ENCODE measurements around the gene LRRC27. TPM values are rescaled to one million over a fixed set of nuclear protein-coding genes. Genes with fewer than 3 reads are reported as not detected.
"Not testable (repeated sequence)": the region's sequence is repeated elsewhere in the genome, so short reads cannot be mapped to it uniquely, and the experiment has no call there.

Gene LRRC27
- polyA plus RNA-seq = 14.5 TPM

GRCh38 chr10:132331601-132332432 lies at the start of gene LRRC27:
Gene LRRC27 (plus strand): TSS chr10:132332193. CDS start chr10:132333525, 1,332 bp downstream.
- Mint-ChIP-seq H3K4me1 (peaks cover 18 to 43% (median 22%) of the 10 kb centered on the region in 3 donors), H3K4me3 (peak within 1 kb of the TSS; percentile 93 to 99 (median 97)), H3K36me3 (peaks cover 6% of the 10 kb centered on the region), H3K27ac (peak within 1 kb of the TSS; percentile 98 to 100 (median 99)), H3K27me3 (no peaks in the 10 kb centered on the region), H3K9me3 (peaks cover 0 to 1% (median 0%) of the 10 kb centered on the region in 3 donors)

GRCh38 chr10:132282667-132283603 lies 49.1 kb upstream of the LRRC27 start:
- peaks cover 4% of the 10 kb centered on the region for H3K36me3 Mint-ChIP-seq
- H3K9me3 Mint-ChIP-seq = peaks cover 0 to 1% (median 1%) of the 10 kb centered on the region in 3 donors
- H3K27ac Mint-ChIP-seq = peak overlapping the region in 1 of 3 donors; percentile 91
- no peak overlapping the region for H3K4me3 Mint-ChIP-seq
- H3K27me3 Mint-ChIP-seq = peaks cover 3% of the 10 kb centered on the region
- peaks cover 0 to 3% (median 0%) of the 10 kb centered on the region in 3 donors for H3K4me1 Mint-ChIP-seq

- Mint-ChIP-seq H3K4me1 (peaks cover 0 to 3% (median 0%) of the 10 kb centered on the region in 3 donors), H3K36me3 (peaks cover 7% of the 10 kb centered on the region), H3K27me3 (peaks cover 3% of the 10 kb centered on the region), H3K27ac (no peak overlapping the region), H3K4me3 (no peak overlapping the region), H3K9me3 (peaks cover 0 to 5% (median 4%) of the 10 kb centered on the region in 3 donors)
Observed at GRCh38 chr10:132283604-132284382, 48.2 kb upstream of the LRRC27 start.

GRCh38 chr10:132289439-132289838 lies 42.6 kb upstream of the LRRC27 start:
- H3K27ac Mint-ChIP-seq = no peak overlapping the region

GRCh38 chr10:132290631-132291030 lies 41.4 kb upstream of the LRRC27 start:
- Mint-ChIP-seq H3K9me3 (peaks cover 2 to 7% (median 5%) of the 10 kb centered on the region in 3 donors), H3K4me1 (no peaks in the 10 kb centered on the region), H3K4me3 (no peak overlapping the region), H3K36me3 (peaks cover 4% of the 10 kb centered on the region), H3K27me3 (peaks cover 10% of the 10 kb centered on the region), H3K27ac (no peak overlapping the region)

More at GRCh38 chr10:132289439-132289838, 42.6 kb upstream of the LRRC27 start:
- peaks cover 2 to 7% (median 5%) of the 10 kb centered on the region in 3 donors for H3K9me3 Mint-ChIP-seq
- no peaks in the 10 kb centered on the region for H3K4me1 Mint-ChIP-seq
- H3K4me3 Mint-ChIP-seq = no peak overlapping the region
- peaks cover 6% of the 10 kb centered on the region for H3K27me3 Mint-ChIP-seq
- H3K36me3 Mint-ChIP-seq = peaks cover 4% of the 10 kb centered on the region

GRCh38 chr10:132291826-132292225 lies 40.2 kb upstream of the LRRC27 start:
- H3K9me3 Mint-ChIP-seq = peaks cover 2 to 5% (median 5%) of the 10 kb centered on the region in 3 donors
- H3K4me1 Mint-ChIP-seq = no peaks in the 10 kb centered on the region
- H3K27ac Mint-ChIP-seq = no peak overlapping the region
- peaks cover 17% of the 10 kb centered on the region for H3K27me3 Mint-ChIP-seq
- H3K4me3 Mint-ChIP-seq = no peak overlapping the region
- H3K36me3 Mint-ChIP-seq = peaks cover 4% of the 10 kb centered on the region

GRCh38 chr10:132292287-132293200 lies 39.4 kb upstream of the LRRC27 start:
- no peak overlapping the region for H3K27ac Mint-ChIP-seq
- H3K36me3 Mint-ChIP-seq = peaks cover 4% of the 10 kb centered on the region
- H3K4me1 Mint-ChIP-seq = peaks cover 1 to 4% (median 3%) of the 10 kb centered on the region in 3 donors
- H3K4me3 Mint-ChIP-seq = no peak overlapping the region
- H3K27me3 Mint-ChIP-seq = peaks cover 22% of the 10 kb centered on the region
- peaks cover 2 to 5% (median 5%) of the 10 kb centered on the region in 3 donors for H3K9me3 Mint-ChIP-seq

GRCh38 chr10:132293201-132293812 lies 38.7 kb upstream of the LRRC27 start:
- H3K27ac Mint-ChIP-seq = no peak overlapping the region
- peaks cover 0 to 3% (median 2%) of the 10 kb centered on the region in 3 donors for H3K9me3 Mint-ChIP-seq
- H3K27me3 Mint-ChIP-seq = peaks cover 26% of the 10 kb centered on the region
- H3K4me1 Mint-ChIP-seq = peaks cover 1 to 8% (median 4%) of the 10 kb centered on the region in 3 donors
- H3K4me3 Mint-ChIP-seq = no peak overlapping the region
- H3K36me3 Mint-ChIP-seq = peaks cover 2% of the 10 kb centered on the region

GRCh38 chr10:132293813-132294520 lies 38.0 kb upstream of the LRRC27 start:
- H3K9me3 Mint-ChIP-seq = peaks cover 0 to 2% (median 2%) of the 10 kb centered on the region in 3 donors
- H3K4me3 Mint-ChIP-seq = no peak overlapping the region
- peaks cover 1 to 8% (median 4%) of the 10 kb centered on the region in 3 donors for H3K4me1 Mint-ChIP-seq
- H3K27ac Mint-ChIP-seq = no peak overlapping the region
- peaks cover 25% of the 10 kb centered on the region for H3K27me3 Mint-ChIP-seq
- peaks cover 2% of the 10 kb centered on the region for H3K36me3 Mint-ChIP-seq

GRCh38 chr10:132294561-132295318 lies 37.3 kb upstream of the LRRC27 start:
- Mint-ChIP-seq H3K27me3 (peaks cover 26% of the 10 kb centered on the region), H3K4me3 (peak overlapping the region in 1 of 4 donors; percentile 51), H3K36me3 (peaks cover 2% of the 10 kb centered on the region), H3K9me3 (no peaks in the 10 kb centered on the region), H3K27ac (no peak overlapping the region), H3K4me1 (peaks cover 1 to 8% (median 4%) of the 10 kb centered on the region in 3 donors)

GRCh38 chr10:132295481-132295880 lies 36.5 kb upstream of the LRRC27 start:
- peak overlapping the region in 1 of 4 donors; percentile 66 for H3K4me3 Mint-ChIP-seq
- peaks cover 28% of the 10 kb centered on the region for H3K27me3 Mint-ChIP-seq
- H3K27ac Mint-ChIP-seq, H3K9me3 Mint-ChIP-seq, H3K4me1 Mint-ChIP-seq, H3K36me3 Mint-ChIP-seq: not testable (repeated sequence)

All from IgD-negative memory B cell (primary cell).